Stimulated activated CD8-positive, alpha-beta memory T cell treated with anti-CD3 and anti-CD28 coated beads, Interleukin-12 subunit alpha, Interleukin-12 subunit beta, amount 100 ng/mL, for 24 hours (primary cell): ENCODE results near the gene ARSK.

ENCODE experiments used
- DNase-seq: peaks from one replicate; pipeline ENCODE4 v3.0.0-alpha.2; 2020; ENCODE audit errors: extremely low read depth

The ARSK gene

DNA sequence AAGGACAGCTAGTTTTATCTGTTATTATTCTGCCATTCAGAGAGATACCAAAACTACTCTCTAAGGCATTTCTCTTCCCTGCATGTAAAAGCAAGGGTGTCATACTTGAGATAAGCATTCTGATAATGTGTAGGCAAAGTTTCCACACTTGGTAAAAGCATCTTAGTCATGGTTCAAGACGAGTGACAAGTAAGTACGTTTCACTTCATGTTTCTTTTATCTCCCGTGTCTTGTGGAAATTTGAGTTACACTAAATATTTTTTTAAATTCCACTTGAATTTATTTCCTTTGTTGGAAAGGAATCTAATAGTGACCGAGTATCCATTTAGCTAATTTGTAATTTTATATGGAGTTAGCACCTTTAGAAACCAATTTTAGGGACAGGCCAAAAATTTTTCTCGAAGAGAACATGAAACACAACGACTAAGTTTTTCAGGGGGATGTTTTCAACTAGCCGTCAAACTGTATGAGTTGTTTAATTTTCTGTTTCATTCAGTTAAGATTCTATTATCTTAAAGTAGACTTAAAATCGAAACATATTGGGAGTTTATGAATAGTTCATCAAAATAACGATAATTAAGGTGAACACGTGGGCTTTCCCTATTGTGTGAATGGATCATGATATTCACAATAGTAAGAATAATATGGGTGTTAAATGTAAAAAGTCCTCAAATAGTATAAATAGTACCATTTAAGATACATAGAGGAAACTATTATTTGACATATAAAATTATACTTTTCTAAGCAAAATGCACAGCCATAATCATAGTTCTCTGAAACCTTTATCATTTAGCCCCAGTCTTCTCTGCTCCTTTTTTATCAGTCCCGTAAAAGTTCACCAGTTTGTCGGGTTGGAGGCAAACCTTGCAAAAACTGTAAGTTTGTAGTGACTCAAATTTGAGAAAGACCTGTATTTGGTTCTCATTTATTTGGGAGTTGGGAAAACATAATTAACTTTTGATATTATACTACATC is 93.3 kb downstream of the ARSK start:
- DNase-seq, result no peak

DNA sequence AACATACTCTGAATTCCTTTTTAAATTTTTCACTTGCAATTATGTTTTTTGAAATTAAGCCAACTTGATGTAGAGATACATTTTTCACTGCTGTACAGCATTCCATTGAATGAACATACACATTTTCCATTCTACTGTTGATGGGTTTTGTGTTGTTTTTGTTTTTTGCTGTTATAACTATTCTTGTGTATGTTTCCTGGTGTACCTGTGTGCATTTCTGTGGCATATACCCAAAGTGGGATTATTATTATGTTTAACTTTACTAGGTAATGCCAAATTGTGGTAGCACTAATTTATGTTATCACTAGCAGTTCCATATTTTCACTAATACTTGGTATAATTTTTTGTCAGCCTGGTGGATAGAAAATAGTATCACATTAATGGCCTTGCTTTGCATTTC is 94.4 kb downstream of the ARSK start:
- no peak for DNase-seq

DNA sequence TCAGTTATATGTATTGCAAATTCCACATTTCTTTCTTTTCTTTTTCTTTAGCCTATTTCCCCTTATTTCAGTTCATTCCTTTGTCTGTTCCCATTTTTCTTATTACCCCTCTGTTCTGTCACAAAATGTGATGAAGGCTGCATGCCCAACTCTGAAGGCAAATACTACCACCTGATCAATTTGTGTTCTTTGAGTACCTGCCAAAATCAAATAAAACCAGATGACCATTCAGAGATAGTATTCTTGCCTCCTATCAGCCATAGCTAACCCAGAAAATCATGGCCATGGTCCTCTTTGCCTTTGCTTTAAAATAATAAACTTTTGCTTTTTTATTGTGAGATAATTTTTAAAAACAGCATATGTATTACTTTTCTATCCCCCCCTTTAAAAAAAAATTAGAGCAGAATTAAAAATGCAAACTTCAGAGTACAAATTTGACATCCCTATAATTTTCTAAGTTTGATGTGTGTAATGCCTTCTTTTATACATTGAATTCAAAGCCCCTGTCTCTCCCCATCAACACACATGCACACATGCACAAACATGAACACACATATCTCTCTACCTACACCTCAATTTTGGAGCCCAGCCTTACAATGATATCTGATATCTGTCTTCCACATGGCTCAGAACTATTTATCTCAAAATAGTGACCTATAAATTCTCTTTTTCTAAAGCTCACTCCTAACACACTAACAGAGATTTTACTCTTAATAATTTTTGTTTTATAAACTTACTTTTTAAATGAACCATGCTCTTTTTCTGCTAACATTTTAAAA is 95.1 kb downstream of the ARSK start:
- DNase-seq, result no peak

DNA sequence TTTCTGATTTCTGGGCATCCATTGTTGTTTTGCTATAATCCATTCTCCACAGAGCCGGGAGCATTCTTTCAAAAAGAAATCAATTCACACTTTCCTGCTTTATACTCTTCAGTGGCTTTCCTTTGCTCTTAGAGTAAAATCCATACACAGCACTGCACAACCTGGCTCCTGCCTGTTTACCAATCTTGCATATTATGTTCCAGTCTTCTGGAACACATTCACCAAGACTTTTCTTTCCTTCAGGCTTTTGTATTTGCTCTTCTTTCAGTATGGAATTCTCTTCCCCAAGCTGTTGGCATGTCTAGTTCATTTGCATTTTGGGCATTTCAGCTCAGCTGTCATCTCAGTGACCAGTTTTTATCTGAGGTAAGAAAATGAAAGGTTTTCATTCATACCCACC is 97.9 kb downstream of the ARSK start:
- no peak for DNase-seq

DNA sequence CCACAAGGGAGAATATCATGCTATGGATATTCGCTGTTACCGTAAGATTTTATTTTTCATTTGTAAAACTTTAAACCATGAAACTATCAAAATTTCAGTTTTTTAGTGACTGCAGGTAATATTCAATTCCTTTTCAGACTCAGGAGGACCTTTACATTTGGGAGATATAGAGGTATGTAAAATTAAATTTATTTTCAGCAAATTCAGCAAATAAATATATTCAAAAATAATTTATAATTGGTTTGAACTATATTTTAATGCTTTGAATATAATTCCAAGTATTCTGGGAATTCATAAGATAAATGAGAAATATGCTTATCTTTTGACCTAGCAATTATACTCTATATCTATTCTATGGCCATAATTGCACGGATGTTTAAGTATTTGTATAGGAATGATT is 99.3 kb downstream of the ARSK start:
- DNase-seq, result no peak
